Measurements from ENCODE around the gene WFIKKN1.

DNA sequence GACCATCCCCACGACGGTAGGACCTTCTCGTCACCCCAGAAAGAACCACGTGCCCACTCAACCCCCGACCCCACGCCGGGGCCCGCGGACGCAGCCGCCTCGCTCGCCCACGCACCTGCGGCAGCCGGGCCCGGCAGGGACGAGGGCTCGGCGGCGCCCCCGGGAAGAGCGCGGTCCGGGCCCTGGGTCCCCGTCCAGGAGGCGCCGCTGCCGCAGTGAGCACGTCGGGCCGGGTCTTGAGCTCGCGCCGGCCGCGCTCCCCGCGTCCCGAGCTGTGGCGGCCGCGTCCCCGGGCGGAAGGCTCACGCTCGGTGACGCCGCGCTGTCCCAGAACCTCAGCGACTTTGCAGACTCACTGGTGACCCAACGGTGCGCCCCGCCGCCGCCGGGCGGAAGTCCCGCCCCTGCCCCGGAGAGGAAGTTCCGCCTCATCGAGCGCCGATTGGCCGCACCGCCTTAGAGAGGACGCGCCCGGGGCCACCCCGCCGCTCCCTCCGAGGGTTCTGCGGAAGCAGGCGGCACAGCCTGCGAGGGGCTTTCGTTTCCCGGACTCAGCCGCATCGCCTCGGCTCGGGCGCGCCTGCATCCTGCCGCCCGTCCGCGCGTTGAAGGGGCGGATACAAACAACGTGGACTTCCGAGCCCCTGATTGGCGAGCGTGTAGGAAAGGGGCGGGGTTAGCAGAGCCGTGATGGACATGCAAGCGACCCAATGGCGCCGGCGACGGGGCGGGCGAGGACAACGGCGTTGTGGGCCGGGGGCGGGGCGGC, 41.7 kb upstream of the WFIKKN1 start:
- TF ChIP-seq CTCF (IDR thresholded peaks at IDR 0.05; ENCODE audit: low read depth, low read length, poor library complexity, severe bottlenecking) (no peak), EZH2phosphoT487 (IDR thresholded peaks at IDR 0.05; ENCODE audit: borderline replicate concordance, low read length) (no peak)
